SU-DHL-6 (cell line): ENCODE measurements around the gene SLCO1A2.

Source experiments
- H2AFZ ChIP-seq: fragments of 200-600 bp; sonication (generic); 2 replicates; pipeline ENCODE4 v1.6.1; 2014; ENCODE audit warnings: low read depth, mild to moderate bottlenecking, moderate library complexity, mixed read lengths, antibody characterized with exemption, low read length; ENCODE audit not compliant: severe bottlenecking
- H3F3A ChIP-seq: fragments of 200-600 bp; shearing (Covaris generic); 2 replicates; pipeline ENCODE4 v1.6.0; 2016; ENCODE audit warnings: antibody characterized with exemption, mild to moderate bottlenecking; ENCODE audit not compliant: insufficient read depth
- H3K27ac ChIP-seq: fragments of 200-600 bp; sonication (generic); 2 replicates; pipeline ENCODE4 v1.5.1; 2016; ENCODE audit warnings: low read depth, mild to moderate bottlenecking, low read length, moderate library complexity, mixed read lengths
- H3K27me3 ChIP-seq: fragments of 200-600 bp; sonication (generic), shearing (Covaris generic); 2 replicates; pipeline ENCODE4 v1.6.0; 2014; ENCODE audit warnings: mild to moderate bottlenecking, low read length
- H3K36me3 ChIP-seq: fragments of 200-600 bp; sonication (generic); 2 replicates; pipeline ENCODE4 v1.6.1; 2014; ENCODE audit warnings: mild to moderate bottlenecking, low read length, mixed read lengths
- H3K4me2 ChIP-seq: fragments of 300-600, 200-600 bp; shearing (Covaris generic), sonication (generic); 2 replicates; pipeline ENCODE4 v1.6.0; 2014; ENCODE audit warnings: low read length, low read depth, mild to moderate bottlenecking; ENCODE audit not compliant: poor library complexity, severe bottlenecking
- H3K4me3 ChIP-seq: fragments of 200-600 bp; sonication (generic); 2 replicates; pipeline ENCODE4 v1.5.1; 2014; ENCODE audit warnings: antibody characterized with exemption, low read length, mild to moderate bottlenecking, mixed read lengths; ENCODE audit not compliant: insufficient read depth, poor library complexity, severe bottlenecking
- H3K79me2 ChIP-seq: fragments of 200-600 bp; sonication (generic); 2 replicates; pipeline ENCODE4 v1.6.1; 2014; ENCODE audit warnings: mild to moderate bottlenecking, low read length, moderate library complexity; ENCODE audit not compliant: insufficient read depth
- H3K9ac ChIP-seq: fragments of 200-600 bp; sonication (generic); 2 replicates; pipeline ENCODE4 v1.7.0; 2014; ENCODE audit warnings: mild to moderate bottlenecking, low read length
- H3K9me2 ChIP-seq: fragments of 200-600 bp; sonication (generic); replicated peaks from 2 replicates; pipeline ENCODE4 v1.6.1; 2014; ENCODE audit warnings: low read length; ENCODE audit not compliant: insufficient read depth
- H3K9me3 ChIP-seq: fragments of 200-600 bp; sonication (generic); 2 replicates; pipeline ENCODE4 v1.6.1; 2014; ENCODE audit warnings: low read length, mixed read lengths; ENCODE audit not compliant: insufficient read depth
- H4K20me1 ChIP-seq: fragments of 200-600 bp; sonication (generic); 2 replicates; pipeline ENCODE4 v1.6.1; 2014; ENCODE audit warnings: low read depth, mild to moderate bottlenecking, antibody characterized with exemption, low read length, moderate library complexity, mixed read lengths
- EZH2phosphoT487 ChIP-seq: fragments of 200-600 bp; sonication (generic), shearing (Covaris generic); conservative IDR thresholded peaks from 2 replicates; pipeline ENCODE4 v1.6.1; 2018; ENCODE audit warnings: mild to moderate bottlenecking, antibody characterized with exemption, low read length, moderate library complexity, mixed read lengths
- TF ChIP-seq, protein P1 (sequence below): fragments of 200-600 bp; sonication (generic); IDR thresholded peaks from one replicate; pipeline ENCODE4 v1.5.1; 2017; ENCODE audit warnings: antibody characterized with exemption, mild to moderate bottlenecking, low read length, moderate library complexity; ENCODE audit not compliant: insufficient read depth, poor library complexity, severe bottlenecking

SLCO1A2 gene

GRCh38 chr12:21350975-21351374 is 16.3 kb upstream of the SLCO1A2 start:
- no peaks in the 10 kb centered on the region for H4K20me1 ChIP-seq
- no peak overlapping the region for H3K9ac ChIP-seq
- no peaks in the 10 kb centered on the region for H3K27me3 ChIP-seq
- no peaks in the 10 kb centered on the region for H3K9me2 ChIP-seq
- no peak overlapping the region for H3K4me3 ChIP-seq
- no peak for TF ChIP-seq EZH2phosphoT487
- TF ChIP-seq, protein P1, sequence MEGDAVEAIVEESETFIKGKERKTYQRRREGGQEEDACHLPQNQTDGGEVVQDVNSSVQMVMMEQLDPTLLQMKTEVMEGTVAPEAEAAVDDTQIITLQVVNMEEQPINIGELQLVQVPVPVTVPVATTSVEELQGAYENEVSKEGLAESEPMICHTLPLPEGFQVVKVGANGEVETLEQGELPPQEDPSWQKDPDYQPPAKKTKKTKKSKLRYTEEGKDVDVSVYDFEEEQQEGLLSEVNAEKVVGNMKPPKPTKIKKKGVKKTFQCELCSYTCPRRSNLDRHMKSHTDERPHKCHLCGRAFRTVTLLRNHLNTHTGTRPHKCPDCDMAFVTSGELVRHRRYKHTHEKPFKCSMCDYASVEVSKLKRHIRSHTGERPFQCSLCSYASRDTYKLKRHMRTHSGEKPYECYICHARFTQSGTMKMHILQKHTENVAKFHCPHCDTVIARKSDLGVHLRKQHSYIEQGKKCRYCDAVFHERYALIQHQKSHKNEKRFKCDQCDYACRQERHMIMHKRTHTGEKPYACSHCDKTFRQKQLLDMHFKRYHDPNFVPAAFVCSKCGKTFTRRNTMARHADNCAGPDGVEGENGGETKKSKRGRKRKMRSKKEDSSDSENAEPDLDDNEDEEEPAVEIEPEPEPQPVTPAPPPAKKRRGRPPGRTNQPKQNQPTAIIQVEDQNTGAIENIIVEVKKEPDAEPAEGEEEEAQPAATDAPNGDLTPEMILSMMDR: no peak
- no peaks in the 10 kb centered on the region for H3K9me3 ChIP-seq
- H2AFZ ChIP-seq: no peak overlapping the region
- H3K79me2 ChIP-seq: no peaks in the 10 kb centered on the region
- no peaks in the 10 kb centered on the region for H3K36me3 ChIP-seq
- no peak overlapping the region for H3K4me2 ChIP-seq
- no peaks in the 10 kb centered on the region for H3F3A ChIP-seq
- no peak overlapping the region for H3K27ac ChIP-seq

- Histone ChIP-seq H3K9ac (no peak overlapping the region), H3F3A (no peaks in the 10 kb centered on the region), H3K9me3 (no peaks in the 10 kb centered on the region), H3K9me2 (no peaks in the 10 kb centered on the region), H3K27ac (no peak overlapping the region), H3K4me3 (no peak overlapping the region), H3K36me3 (no peaks in the 10 kb centered on the region), H3K79me2 (no peaks in the 10 kb centered on the region), H4K20me1 (no peaks in the 10 kb centered on the region), H2AFZ (no peak overlapping the region), H3K4me2 (no peak overlapping the region), H3K27me3 (no peaks in the 10 kb centered on the region)
- TF ChIP-seq EZH2phosphoT487: no peak
- TF ChIP-seq, protein P1: no peak
Measured at GRCh38 chr12:21346542-21347205, 12.0 kb upstream of the SLCO1A2 start.

DNA sequence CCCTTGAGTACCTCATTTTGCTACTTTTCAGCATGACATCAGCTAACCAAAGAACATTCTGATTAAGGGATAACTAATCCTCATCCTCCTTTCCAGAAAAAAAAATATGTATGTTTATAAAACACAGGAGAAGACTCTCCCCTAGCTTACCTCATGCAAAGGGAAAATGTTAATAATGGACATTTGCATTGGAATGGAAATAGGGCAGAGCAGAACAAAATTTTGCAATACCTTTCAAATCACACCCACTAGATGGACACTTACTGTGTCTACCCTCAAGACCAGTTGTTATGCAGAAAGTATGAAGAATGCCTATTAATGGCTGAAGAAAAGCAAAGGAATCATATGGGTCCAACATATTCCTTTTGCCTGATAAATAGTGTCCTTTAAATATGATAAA is 8.9 kb upstream of the SLCO1A2 start:
- H3K36me3 ChIP-seq: no peaks in the 10 kb centered on the region
- H3K27me3 ChIP-seq: no peaks in the 10 kb centered on the region
- H3K4me2 ChIP-seq: no peak overlapping the region
- TF ChIP-seq EZH2phosphoT487: no peak
- TF ChIP-seq, protein P1: no peak
- no peaks in the 10 kb centered on the region for H4K20me1 ChIP-seq
- no peak overlapping the region for H3K9ac ChIP-seq
- H2AFZ ChIP-seq: no peak overlapping the region
- H3K27ac ChIP-seq: no peak overlapping the region
- no peaks in the 10 kb centered on the region for H3K9me2 ChIP-seq
- no peaks in the 10 kb centered on the region for H3F3A ChIP-seq
- H3K4me3 ChIP-seq: no peak overlapping the region
- H3K79me2 ChIP-seq: no peaks in the 10 kb centered on the region
- no peaks in the 10 kb centered on the region for H3K9me3 ChIP-seq
